Ascending aorta (tissue), 2 donors: ENCODE data around the gene RMND1. TPM values are rescaled to one million over a fixed set of nuclear protein-coding genes. Genes with fewer than 3 reads are reported as not detected.
"Not testable (repeated sequence)": the region's sequence is repeated elsewhere in the genome, so short reads cannot be mapped to it uniquely, and the experiment has no call there.

ENCODE experiments used
- DNase-seq, 2 donors: peaks; one replicate each; pipeline ENCODE4 v3.0.0-alpha.2; 2019; ENCODE audit warnings: low spot score in 2 of 2
- H3K27ac ChIP-seq, 2 donors: fragments of 200-600 bp; sonication (generic); one replicate each; pipeline ENCODE4 v1.5.1; 2016 to 2017; ENCODE audit warnings: mild to moderate bottlenecking in 1 of 2
- H3K27me3 ChIP-seq: fragments of 200-600 bp; sonication (generic); one replicate; pipeline ENCODE4 v1.5.1; 2017
- H3K36me3 ChIP-seq, 2 donors: fragments of 200-600 bp; sonication (generic); one replicate each; pipeline ENCODE4 v1.5.1; 2016
- H3K4me1 ChIP-seq, 2 donors: fragments of 200-600 bp; sonication (generic); one replicate each; pipeline ENCODE4 v1.5.1; 2016 to 2017; ENCODE audit warnings: mild to moderate bottlenecking in 1 of 2
- H3K4me3 ChIP-seq, 2 donors: fragments of 200-600 bp; sonication (generic); one replicate each; pipeline ENCODE4 v1.5.1; 2016 to 2017; ENCODE audit warnings: mild to moderate bottlenecking in 1 of 2
- H3K9me3 ChIP-seq, 2 donors: fragments of 200-600 bp; sonication (generic); one replicate each; pipeline ENCODE4 v1.5.1; 2016
- CTCF ChIP-seq, 3 experiments: fragments of 200-600 bp in 2 of 3; fragments of 450-650 bp in 1 of 3; sonication (generic) in 2 of 3; IDR thresholded peaks; one replicate each; pipeline ENCODE4 v1.5.1; 2016 to 2019; ENCODE audit warnings: antibody characterized with exemption in 3 of 3, mild to moderate bottlenecking in 1 of 3, moderate library complexity in 1 of 3
- intact Hi-C: fragments of 100-400 bp; cut with DNase I; formaldehyde crosslinking; loops from one replicate; pipeline ENCODE4 v1.15.1; 2023
- total RNA-seq: library from RNA; depleted of rRNA; stranded (reverse); fragments of >200 nt; gene quantifications from one replicate; pipeline ENCODE4 v1.1.0, GENCODE V29; 2016

RMND1 gene
- total RNA-seq, 1 donor from 2014 or later = 3.8 TPM

GRCh38 chr6:151385177-151385576 lies 66.7 kb downstream of the RMND1 start:
- Histone ChIP-seq H3K27me3 (no peaks in the 10 kb centered on the region), H3K36me3 (no peaks in the 10 kb centered on the region), H3K4me3 (no peak overlapping the region), H3K4me1 (peaks cover 0 to 14% of the 10 kb centered on the region in 2 donors), H3K27ac (no peak overlapping the region), H3K9me3 (no peaks in the 10 kb centered on the region)
- no peak for DNase-seq
- intact Hi-C loops = no loop called here
- no peak for TF ChIP-seq CTCF (IDR thresholded peaks at IDR 0.05)

- Histone ChIP-seq H3K9me3 (no peaks in the 10 kb centered on the region), H3K27ac (no peak overlapping the region), H3K4me3 (no peak overlapping the region), H3K4me1 (peaks cover 0 to 13% of the 10 kb centered on the region in 2 donors), H3K27me3 (no peaks in the 10 kb centered on the region), H3K36me3 (no peaks in the 10 kb centered on the region)
- intact Hi-C loops = no loop called here
- no peak for DNase-seq
- TF ChIP-seq CTCF (IDR thresholded peaks at IDR 0.05) = no peak
These were observed 67.8 kb downstream of the RMND1 start for GRCh38 chr6:151384151-151384550.

- DNase-seq = peak in 1 of 2 donors; percentile 15
- H3K4me3 ChIP-seq, H3K27me3 ChIP-seq, intact Hi-C loops, H3K4me1 ChIP-seq, H3K36me3 ChIP-seq, H3K27ac ChIP-seq, H3K9me3 ChIP-seq: not testable (repeated sequence)
These were observed 69.3 kb downstream of the RMND1 start for GRCh38 chr6:151382631-151383030.

GRCh38 chr6:151381722-151382121 lies 70.2 kb downstream of the RMND1 start:
- DNase-seq = no peak
- Histone ChIP-seq H3K27me3 (no peaks in the 10 kb centered on the region), H3K27ac (no peak overlapping the region), H3K9me3 (no peaks in the 10 kb centered on the region), H3K4me3 (no peak overlapping the region), H3K4me1 (peaks cover 0 to 3% of the 10 kb centered on the region in 2 donors), H3K36me3 (no peaks in the 10 kb centered on the region)
- TF ChIP-seq CTCF (IDR thresholded peaks at IDR 0.05) = no peak
- intact Hi-C loops = no loop called here

GRCh38 chr6:151380848-151381205 lies 71.1 kb downstream of the RMND1 start:
- peak overlapping the region in 1 of 2 donors; percentile 14 for H3K27ac ChIP-seq
- intact Hi-C loops = no loop called here
- no peaks in the 10 kb centered on the region for H3K27me3 ChIP-seq
- no peak for TF ChIP-seq CTCF (IDR thresholded peaks at IDR 0.05)
- no peak for DNase-seq
- H3K4me1 ChIP-seq = peaks cover 0 to 3% of the 10 kb centered on the region in 2 donors
- H3K36me3 ChIP-seq = no peaks in the 10 kb centered on the region
- peak overlapping the region in 1 of 2 donors; percentile 37 for H3K4me3 ChIP-seq
- H3K9me3 ChIP-seq = no peaks in the 10 kb centered on the region

- Histone ChIP-seq H3K4me3 (peak overlapping the region; percentile 22 to 37), H3K9me3 (no peaks in the 10 kb centered on the region), H3K36me3 (no peaks in the 10 kb centered on the region), H3K27me3 (no peaks in the 10 kb centered on the region), H3K27ac (peak overlapping the region; percentile 14 to 41), H3K4me1 (peaks cover 0 to 3% of the 10 kb centered on the region in 2 donors)
- peak in 1 of 2 donors; percentile 39 for DNase-seq
- intact Hi-C loops = no loop called here
- TF ChIP-seq CTCF (IDR thresholded peaks at IDR 0.05) = no peak
These were observed 71.7 kb downstream of the RMND1 start for GRCh38 chr6:151379933-151380847.
